K562 (cell line): ENCODE measurements around the gene CDH1.

ENCODE experiments used
- BRCA1 ChIP-seq, 2 experiments: fragments of 450-650 bp in 1 of 2; sonication (generic) in 1 of 2; formaldehyde crosslinking in 1 of 2; IDR thresholded peaks; 2 replicates each; pipeline versions ENCODE4 v1.5.0 to v1.6.1; 2017 to 2020; ENCODE audit warnings: mild to moderate bottlenecking in 1 of 2, missing genetic modification reagents in 1 of 2
- CBX3 ChIP-seq, 2 experiments: IDR thresholded peaks; 1 replicate in 1 of 2; 2 replicates in 1 of 2; pipeline ENCODE4 v1.6.1; 2012; ENCODE audit warnings: inconsistent platforms in 2 of 2, low read length in 2 of 2, borderline replicate concordance in 1 of 2, control low read depth in 1 of 2
- EZH2 ChIP-seq: IDR thresholded peaks from 2 replicates; pipeline ENCODE4 v1.6.1; 2012; ENCODE audit warnings: low read depth, mild to moderate bottlenecking, inconsistent platforms, low read length, borderline replicate concordance
- JUND ChIP-seq, 2 experiments: IDR thresholded peaks; 2 replicates in 1 of 2; 3 replicates in 1 of 2; pipeline ENCODE4 v1.6.1; 2011; ENCODE audit warnings: borderline replicate concordance in 2 of 2, low read depth in 2 of 2, low read length in 2 of 2, improper control_type of control experiment in 1 of 2, missing biosample characterization in 1 of 2, missing genetic modification characterization in 1 of 2, missing genetic modification reagents in 1 of 2
- SIX5 ChIP-seq, 2 experiments: IDR thresholded peaks; 2 replicates each; pipeline ENCODE4 v1.6.1; 2011; ENCODE audit warnings: low read length in 2 of 2, borderline replicate concordance in 1 of 2, low read depth in 1 of 2, mild to moderate bottlenecking in 1 of 2, moderate library complexity in 1 of 2; ENCODE audit not compliant: insufficient read depth in 1 of 2
- SNAPC5 ChIP-seq: fragments of 250-450 bp; sonication (Bioruptor Pico); IDR thresholded peaks from 2 replicates; pipeline ENCODE4 v1.8.0; 2021; ENCODE audit warnings: moderate library complexity, mild to moderate bottlenecking, inconsistent platforms
- SP1 ChIP-seq: sonication (generic); formaldehyde crosslinking; IDR thresholded peaks from 2 replicates; pipeline ENCODE4 v1.8.1; 2022; ENCODE audit warnings: mild to moderate bottlenecking, missing genetic modification reagents
- SPI1 ChIP-seq: IDR thresholded peaks from 2 replicates; pipeline ENCODE4 v1.6.1; 2011; ENCODE audit warnings: low read depth, low read length, control low read depth, borderline replicate concordance
- TF ChIP-seq, protein P1 (sequence below), 2 experiments: fragments of 450-650 bp; IDR thresholded peaks; 2 replicates each; pipeline ENCODE4 v1.6.1; 2016
- TF ChIP-seq, protein P2 (sequence below): fragments of 250-450 bp; sonication (Bioruptor Pico); IDR thresholded peaks from 2 replicates; pipeline ENCODE4 v1.8.0; 2022; ENCODE audit warnings: moderate library complexity, mild to moderate bottlenecking, inconsistent platforms
- TF ChIP-seq, protein P3 (sequence below), 3 experiments: IDR thresholded peaks in 2 of 3; conservative IDR thresholded peaks in 1 of 3; 2 replicates each; pipeline ENCODE4 v1.5.1; 2011 to 2012; ENCODE audit warnings: low read length in 3 of 3, mild to moderate bottlenecking in 3 of 3, control low read depth in 2 of 3, improper control_type of control experiment in 1 of 3, inconsistent platforms in 1 of 3, low read depth in 1 of 3, mixed read lengths in 1 of 3, moderate library complexity in 1 of 3; ENCODE audit not compliant: insufficient read depth in 2 of 3
- TF ChIP-seq, protein P4 (sequence below): fragments of 450-650 bp; IDR thresholded peaks from 2 replicates; pipeline ENCODE4 v1.6.1; 2017; ENCODE audit warnings: antibody characterized with exemption, mild to moderate bottlenecking

GRCh38 chr16:68700120-68700519, 37.0 kb upstream of the CDH1 start:
- TF ChIP-seq, protein P1, sequence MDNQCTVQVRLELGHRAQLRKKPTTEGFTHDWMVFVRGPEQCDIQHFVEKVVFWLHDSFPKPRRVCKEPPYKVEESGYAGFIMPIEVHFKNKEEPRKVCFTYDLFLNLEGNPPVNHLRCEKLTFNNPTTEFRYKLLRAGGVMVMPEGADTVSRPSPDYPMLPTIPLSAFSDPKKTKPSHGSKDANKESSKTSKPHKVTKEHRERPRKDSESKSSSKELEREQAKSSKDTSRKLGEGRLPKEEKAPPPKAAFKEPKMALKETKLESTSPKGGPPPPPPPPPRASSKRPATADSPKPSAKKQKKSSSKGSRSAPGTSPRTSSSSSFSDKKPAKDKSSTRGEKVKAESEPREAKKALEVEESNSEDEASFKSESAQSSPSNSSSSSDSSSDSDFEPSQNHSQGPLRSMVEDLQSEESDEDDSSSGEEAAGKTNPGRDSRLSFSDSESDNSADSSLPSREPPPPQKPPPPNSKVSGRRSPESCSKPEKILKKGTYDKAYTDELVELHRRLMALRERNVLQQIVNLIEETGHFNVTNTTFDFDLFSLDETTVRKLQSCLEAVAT (IDR thresholded peaks at IDR 0.05), result no peak
- TF ChIP-seq, protein P2, sequence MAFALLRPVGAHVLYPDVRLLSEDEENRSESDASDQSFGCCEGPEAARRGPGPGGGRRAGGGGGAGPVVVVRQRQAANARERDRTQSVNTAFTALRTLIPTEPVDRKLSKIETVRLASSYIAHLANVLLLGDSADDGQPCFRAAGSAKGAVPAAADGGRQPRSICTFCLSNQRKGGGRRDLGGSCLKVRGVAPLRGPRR (CRISPR knock-in tag), result no peak
- TF ChIP-seq SNAPC5 (CRISPR knock-in tag), result no peak
- TF ChIP-seq, protein P3, sequence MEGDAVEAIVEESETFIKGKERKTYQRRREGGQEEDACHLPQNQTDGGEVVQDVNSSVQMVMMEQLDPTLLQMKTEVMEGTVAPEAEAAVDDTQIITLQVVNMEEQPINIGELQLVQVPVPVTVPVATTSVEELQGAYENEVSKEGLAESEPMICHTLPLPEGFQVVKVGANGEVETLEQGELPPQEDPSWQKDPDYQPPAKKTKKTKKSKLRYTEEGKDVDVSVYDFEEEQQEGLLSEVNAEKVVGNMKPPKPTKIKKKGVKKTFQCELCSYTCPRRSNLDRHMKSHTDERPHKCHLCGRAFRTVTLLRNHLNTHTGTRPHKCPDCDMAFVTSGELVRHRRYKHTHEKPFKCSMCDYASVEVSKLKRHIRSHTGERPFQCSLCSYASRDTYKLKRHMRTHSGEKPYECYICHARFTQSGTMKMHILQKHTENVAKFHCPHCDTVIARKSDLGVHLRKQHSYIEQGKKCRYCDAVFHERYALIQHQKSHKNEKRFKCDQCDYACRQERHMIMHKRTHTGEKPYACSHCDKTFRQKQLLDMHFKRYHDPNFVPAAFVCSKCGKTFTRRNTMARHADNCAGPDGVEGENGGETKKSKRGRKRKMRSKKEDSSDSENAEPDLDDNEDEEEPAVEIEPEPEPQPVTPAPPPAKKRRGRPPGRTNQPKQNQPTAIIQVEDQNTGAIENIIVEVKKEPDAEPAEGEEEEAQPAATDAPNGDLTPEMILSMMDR (IDR thresholded peaks at IDR 0.05 in 2 of 3, conservative IDR thresholded peaks at IDR 0.05 in 1 of 3; ENCODE audit: insufficient read depth in 2 of 3, low read depth in 1 of 3, low read length in 3 of 3), result no peak
- no peak for TF ChIP-seq SP1 (CRISPR knock-in tag)
- no peak for TF ChIP-seq JUND (IDR thresholded peaks at IDR 0.05; ENCODE audit: borderline replicate concordance, low read depth, low read length)
- TF ChIP-seq JUND (tag; IDR thresholded peaks at IDR 0.05; ENCODE audit: borderline replicate concordance, low read depth, low read length), result no peak
- no peak for TF ChIP-seq SIX5 (IDR thresholded peaks at IDR 0.05; ENCODE audit: borderline replicate concordance in 1 of 2, insufficient read depth in 1 of 2, low read depth in 1 of 2, low read length in 2 of 2)
- TF ChIP-seq BRCA1 (IDR thresholded peaks at IDR 0.05), result no peak
- TF ChIP-seq BRCA1 (CRISPR knock-in tag; IDR thresholded peaks at IDR 0.05), result no peak
- TF ChIP-seq CBX3 (IDR thresholded peaks at IDR 0.05; ENCODE audit: borderline replicate concordance in 1 of 2, low read length in 2 of 2), result no peak
- TF ChIP-seq SPI1, result no peak
- TF ChIP-seq, protein P4, sequence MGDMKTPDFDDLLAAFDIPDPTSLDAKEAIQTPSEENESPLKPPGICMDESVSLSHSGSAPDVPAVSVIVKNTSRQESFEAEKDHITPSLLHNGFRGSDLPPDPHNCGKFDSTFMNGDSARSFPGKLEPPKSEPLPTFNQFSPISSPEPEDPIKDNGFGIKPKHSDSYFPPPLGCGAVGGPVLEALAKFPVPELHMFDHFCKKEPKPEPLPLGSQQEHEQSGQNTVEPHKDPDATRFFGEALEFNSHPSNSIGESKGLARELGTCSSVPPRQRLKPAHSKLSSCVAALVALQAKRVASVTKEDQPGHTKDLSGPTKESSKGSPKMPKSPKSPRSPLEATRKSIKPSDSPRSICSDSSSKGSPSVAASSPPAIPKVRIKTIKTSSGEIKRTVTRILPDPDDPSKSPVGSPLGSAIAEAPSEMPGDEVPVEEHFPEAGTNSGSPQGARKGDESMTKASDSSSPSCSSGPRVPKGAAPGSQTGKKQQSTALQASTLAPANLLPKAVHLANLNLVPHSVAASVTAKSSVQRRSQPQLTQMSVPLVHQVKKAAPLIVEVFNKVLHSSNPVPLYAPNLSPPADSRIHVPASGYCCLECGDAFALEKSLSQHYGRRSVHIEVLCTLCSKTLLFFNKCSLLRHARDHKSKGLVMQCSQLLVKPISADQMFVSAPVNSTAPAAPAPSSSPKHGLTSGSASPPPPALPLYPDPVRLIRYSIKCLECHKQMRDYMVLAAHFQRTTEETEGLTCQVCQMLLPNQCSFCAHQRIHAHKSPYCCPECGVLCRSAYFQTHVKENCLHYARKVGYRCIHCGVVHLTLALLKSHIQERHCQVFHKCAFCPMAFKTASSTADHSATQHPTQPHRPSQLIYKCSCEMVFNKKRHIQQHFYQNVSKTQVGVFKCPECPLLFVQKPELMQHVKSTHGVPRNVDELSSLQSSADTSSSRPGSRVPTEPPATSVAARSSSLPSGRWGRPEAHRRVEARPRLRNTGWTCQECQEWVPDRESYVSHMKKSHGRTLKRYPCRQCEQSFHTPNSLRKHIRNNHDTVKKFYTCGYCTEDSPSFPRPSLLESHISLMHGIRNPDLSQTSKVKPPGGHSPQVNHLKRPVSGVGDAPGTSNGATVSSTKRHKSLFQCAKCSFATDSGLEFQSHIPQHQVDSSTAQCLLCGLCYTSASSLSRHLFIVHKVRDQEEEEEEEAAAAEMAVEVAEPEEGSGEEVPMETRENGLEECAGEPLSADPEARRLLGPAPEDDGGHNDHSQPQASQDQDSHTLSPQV, result no peak
- no peak for TF ChIP-seq EZH2
